ENCODE measurements around the gene WWOX.

WWOX gene

GRCh38 chr16:78230832-78231231 is 131.4 kb downstream of the WWOX start:
- no peak for DNase-seq
- Histone ChIP-seq H3K27ac (ENCODE audit: insufficient read depth, low read length, poor library complexity, severe bottlenecking) (no peak overlapping the region), H3K4me1 (ENCODE audit: control insufficient read depth, insufficient read depth, low read length, poor library complexity, severe bottlenecking) (no peaks in the 10 kb centered on the region), H3K27me3 (replicated peaks; ENCODE audit: control insufficient read depth, insufficient read depth, low read length, poor library complexity, severe bottlenecking) (no peaks in the 10 kb centered on the region), H3K4me3 (ENCODE audit: insufficient read depth, low read depth, low read length, poor library complexity, severe bottlenecking) (no peak overlapping the region), H3K36me3 (ENCODE audit: control insufficient read depth, insufficient read depth, low read length) (no peaks in the 10 kb centered on the region), H3K9me3 (ENCODE audit: control insufficient read depth, low read length) (no peaks in the 10 kb centered on the region)

GRCh38 chr16:78235168-78235800 is 135.8 kb downstream of the WWOX start:
- Histone ChIP-seq H3K4me1 (ENCODE audit: control insufficient read depth, insufficient read depth, low read length, poor library complexity, severe bottlenecking) (no peaks in the 10 kb centered on the region), H3K27ac (ENCODE audit: insufficient read depth, low read length, poor library complexity, severe bottlenecking) (no peak overlapping the region), H3K4me3 (ENCODE audit: insufficient read depth, low read depth, low read length, poor library complexity, severe bottlenecking) (no peak overlapping the region), H3K27me3 (replicated peaks; ENCODE audit: control insufficient read depth, insufficient read depth, low read length, poor library complexity, severe bottlenecking) (no peaks in the 10 kb centered on the region), H3K36me3 (ENCODE audit: control insufficient read depth, insufficient read depth, low read length) (no peaks in the 10 kb centered on the region), H3K9me3 (ENCODE audit: control insufficient read depth, low read length) (no peaks in the 10 kb centered on the region)
- DNase-seq, result peak; percentile 12 to 36 (median 26)

- H3K27me3 ChIP-seq (replicated peaks; ENCODE audit: control insufficient read depth, insufficient read depth, low read length, poor library complexity, severe bottlenecking), result no peaks in the 10 kb centered on the region
- H3K4me3 ChIP-seq (ENCODE audit: insufficient read depth, low read depth, low read length, poor library complexity, severe bottlenecking), result no peak overlapping the region
- no peaks in the 10 kb centered on the region for H3K4me1 ChIP-seq (ENCODE audit: control insufficient read depth, insufficient read depth, low read length, poor library complexity, severe bottlenecking)
- no peaks in the 10 kb centered on the region for H3K36me3 ChIP-seq (ENCODE audit: control insufficient read depth, insufficient read depth, low read length)
- H3K27ac ChIP-seq (ENCODE audit: insufficient read depth, low read length, poor library complexity, severe bottlenecking), result no peak overlapping the region
- no peak for DNase-seq
- no peaks in the 10 kb centered on the region for H3K9me3 ChIP-seq (ENCODE audit: control insufficient read depth, low read length)
Measured at GRCh38 chr16:78235876-78236275, 136.4 kb downstream of the WWOX start.

GRCh38 chr16:78237841-78238240 is 138.4 kb downstream of the WWOX start:
- no peaks in the 10 kb centered on the region for H3K9me3 ChIP-seq (ENCODE audit: control insufficient read depth, low read length)
- no peaks in the 10 kb centered on the region for H3K36me3 ChIP-seq (ENCODE audit: control insufficient read depth, insufficient read depth, low read length)
- H3K4me1 ChIP-seq (ENCODE audit: control insufficient read depth, insufficient read depth, low read length, poor library complexity, severe bottlenecking), result no peaks in the 10 kb centered on the region
- no peak for DNase-seq
- H3K27ac ChIP-seq (ENCODE audit: insufficient read depth, low read length, poor library complexity, severe bottlenecking), result no peak overlapping the region
- H3K27me3 ChIP-seq (replicated peaks; ENCODE audit: control insufficient read depth, insufficient read depth, low read length, poor library complexity, severe bottlenecking), result no peaks in the 10 kb centered on the region
- H3K4me3 ChIP-seq (ENCODE audit: insufficient read depth, low read depth, low read length, poor library complexity, severe bottlenecking), result no peak overlapping the region

- Histone ChIP-seq H3K27ac (ENCODE audit: insufficient read depth, low read length, poor library complexity, severe bottlenecking) (no peak overlapping the region), H3K9me3 (ENCODE audit: control insufficient read depth, low read length) (no peaks in the 10 kb centered on the region), H3K27me3 (replicated peaks; ENCODE audit: control insufficient read depth, insufficient read depth, low read length, poor library complexity, severe bottlenecking) (no peaks in the 10 kb centered on the region), H3K4me1 (ENCODE audit: control insufficient read depth, insufficient read depth, low read length, poor library complexity, severe bottlenecking) (no peaks in the 10 kb centered on the region), H3K4me3 (ENCODE audit: insufficient read depth, low read depth, low read length, poor library complexity, severe bottlenecking) (no peak overlapping the region), H3K36me3 (ENCODE audit: control insufficient read depth, insufficient read depth, low read length) (no peaks in the 10 kb centered on the region)
- no peak for DNase-seq
Measured at GRCh38 chr16:78240459-78241222, 141.2 kb downstream of the WWOX start.

GRCh38 chr16:78242239-78242630 is 142.8 kb downstream of the WWOX start:
- no peaks in the 10 kb centered on the region for H3K4me1 ChIP-seq (ENCODE audit: control insufficient read depth, insufficient read depth, low read length, poor library complexity, severe bottlenecking)
- no peaks in the 10 kb centered on the region for H3K36me3 ChIP-seq (ENCODE audit: control insufficient read depth, insufficient read depth, low read length)
- no peak overlapping the region for H3K4me3 ChIP-seq (ENCODE audit: insufficient read depth, low read depth, low read length, poor library complexity, severe bottlenecking)
- no peaks in the 10 kb centered on the region for H3K27me3 ChIP-seq (replicated peaks; ENCODE audit: control insufficient read depth, insufficient read depth, low read length, poor library complexity, severe bottlenecking)
- H3K9me3 ChIP-seq (ENCODE audit: control insufficient read depth, low read length), result no peaks in the 10 kb centered on the region
- no peak for DNase-seq
- H3K27ac ChIP-seq (ENCODE audit: insufficient read depth, low read length, poor library complexity, severe bottlenecking), result no peak overlapping the region

- Histone ChIP-seq H3K36me3 (ENCODE audit: control insufficient read depth, insufficient read depth, low read length) (no peaks in the 10 kb centered on the region), H3K4me1 (ENCODE audit: control insufficient read depth, insufficient read depth, low read length, poor library complexity, severe bottlenecking) (no peaks in the 10 kb centered on the region), H3K9me3 (ENCODE audit: control insufficient read depth, low read length) (no peaks in the 10 kb centered on the region), H3K4me3 (ENCODE audit: insufficient read depth, low read depth, low read length, poor library complexity, severe bottlenecking) (no peak overlapping the region), H3K27ac (ENCODE audit: insufficient read depth, low read length, poor library complexity, severe bottlenecking) (no peak overlapping the region), H3K27me3 (replicated peaks; ENCODE audit: control insufficient read depth, insufficient read depth, low read length, poor library complexity, severe bottlenecking) (no peaks in the 10 kb centered on the region)
- DNase-seq, result no peak
Measured at GRCh38 chr16:78244131-78244895, 144.9 kb downstream of the WWOX start.

DNA sequence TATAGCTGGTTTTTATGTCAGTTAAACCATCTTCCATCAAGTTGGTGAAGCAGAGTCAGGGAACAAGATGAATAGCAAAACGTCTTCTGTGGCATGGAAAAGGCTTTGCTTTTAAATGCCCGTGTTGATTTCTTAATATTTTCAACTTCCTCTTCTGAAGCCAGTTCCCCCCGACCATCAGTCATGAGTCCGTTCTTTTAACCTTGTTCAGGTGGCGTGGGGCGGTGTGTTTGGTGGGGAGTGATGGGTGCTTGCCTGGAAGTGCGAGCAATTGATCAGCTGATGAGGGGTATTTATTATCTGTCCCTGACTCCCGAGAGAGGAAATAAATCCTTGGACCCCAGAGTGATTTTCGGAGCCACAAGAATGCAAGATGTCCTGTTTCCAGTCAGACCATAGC is 147.1 kb downstream of the WWOX start:
- no peak for DNase-seq
- Histone ChIP-seq H3K9me3 (ENCODE audit: control insufficient read depth, low read length) (no peaks in the 10 kb centered on the region), H3K4me1 (ENCODE audit: control insufficient read depth, insufficient read depth, low read length, poor library complexity, severe bottlenecking) (no peaks in the 10 kb centered on the region), H3K27me3 (replicated peaks; ENCODE audit: control insufficient read depth, insufficient read depth, low read length, poor library complexity, severe bottlenecking) (no peaks in the 10 kb centered on the region), H3K27ac (ENCODE audit: insufficient read depth, low read length, poor library complexity, severe bottlenecking) (no peak overlapping the region), H3K4me3 (ENCODE audit: insufficient read depth, low read depth, low read length, poor library complexity, severe bottlenecking) (no peak overlapping the region), H3K36me3 (ENCODE audit: control insufficient read depth, insufficient read depth, low read length) (no peaks in the 10 kb centered on the region)

DNA sequence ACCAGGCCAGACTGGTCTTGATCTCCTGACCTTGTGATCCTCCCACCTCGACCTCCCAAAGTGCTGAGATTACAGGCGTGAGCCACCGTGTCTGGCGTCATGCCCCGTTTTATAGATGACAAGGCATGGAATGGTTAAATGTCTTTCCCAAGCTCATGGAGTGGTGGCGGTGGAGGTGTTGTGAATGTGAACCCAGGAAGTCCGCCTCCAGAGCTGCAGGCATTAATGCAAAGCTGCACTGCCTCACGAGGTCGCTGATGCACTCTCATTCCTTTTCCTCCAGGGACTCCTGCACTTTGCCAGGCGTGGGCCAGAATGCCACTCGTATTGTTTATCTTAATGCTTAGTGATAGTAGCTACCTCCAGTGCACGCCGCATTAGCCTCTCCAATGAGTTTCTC is 149.6 kb downstream of the WWOX start:
- no peaks in the 10 kb centered on the region for H3K36me3 ChIP-seq (ENCODE audit: control insufficient read depth, insufficient read depth, low read length)
- H3K27me3 ChIP-seq (replicated peaks; ENCODE audit: control insufficient read depth, insufficient read depth, low read length, poor library complexity, severe bottlenecking), result no peaks in the 10 kb centered on the region
- H3K4me3 ChIP-seq (ENCODE audit: insufficient read depth, low read depth, low read length, poor library complexity, severe bottlenecking), result no peak overlapping the region
- H3K9me3 ChIP-seq (ENCODE audit: control insufficient read depth, low read length), result no peaks in the 10 kb centered on the region
- H3K27ac ChIP-seq (ENCODE audit: insufficient read depth, low read length, poor library complexity, severe bottlenecking), result no peak overlapping the region
- H3K4me1 ChIP-seq (ENCODE audit: control insufficient read depth, insufficient read depth, low read length, poor library complexity, severe bottlenecking), result no peaks in the 10 kb centered on the region
- no peak for DNase-seq

GRCh38 chr16:78249832-78250231 is 150.4 kb downstream of the WWOX start:
- H3K27ac ChIP-seq (ENCODE audit: insufficient read depth, low read length, poor library complexity, severe bottlenecking), result no peak overlapping the region
- no peaks in the 10 kb centered on the region for H3K4me1 ChIP-seq (ENCODE audit: control insufficient read depth, insufficient read depth, low read length, poor library complexity, severe bottlenecking)
- H3K4me3 ChIP-seq (ENCODE audit: insufficient read depth, low read depth, low read length, poor library complexity, severe bottlenecking), result no peak overlapping the region
- no peak for DNase-seq
- no peaks in the 10 kb centered on the region for H3K27me3 ChIP-seq (replicated peaks; ENCODE audit: control insufficient read depth, insufficient read depth, low read length, poor library complexity, severe bottlenecking)
- H3K36me3 ChIP-seq (ENCODE audit: control insufficient read depth, insufficient read depth, low read length), result no peaks in the 10 kb centered on the region
- H3K9me3 ChIP-seq (ENCODE audit: control insufficient read depth, low read length), result no peaks in the 10 kb centered on the region
